GM23338 (cell line): ENCODE results near the gene OSBPL7.

Experiments
- EZH2 ChIP-seq: fragments of 200-600 bp; sonication (generic); IDR thresholded peaks from one replicate; pipeline ENCODE4 v1.8.0; 2017; ENCODE audit warnings: antibody characterized with exemption, mild to moderate bottlenecking, low read depth; ENCODE audit not compliant: unreplicated experiment
- EZH2phosphoT487 ChIP-seq: fragments of 200-600 bp; sonication (generic); IDR thresholded peaks from one replicate; pipeline ENCODE4 v1.8.1; 2018; ENCODE audit warnings: antibody characterized with exemption; ENCODE audit not compliant: unreplicated experiment
- POLR2AphosphoS5 ChIP-seq: IDR thresholded peaks from 2 replicates; pipeline ENCODE4 v1.6.1; 2016; ENCODE audit warnings: antibody characterized with exemption, low read depth
- STAT1 ChIP-seq: IDR thresholded peaks from one replicate; pipeline ENCODE4 v1.6.1; 2016; ENCODE audit warnings: antibody characterized with exemption; ENCODE audit not compliant: unreplicated experiment
- ZNF331 ChIP-seq: fragments of 250-450 bp; sonication (Bioruptor Pico); IDR thresholded peaks from 2 replicates; pipeline ENCODE4 v1.5.0; 2020; ENCODE audit warnings: low read depth, mild to moderate bottlenecking, moderate library complexity
- TF ChIP-seq, protein P1 (sequence below), 2 experiments: fragments of 200-600 bp in 1 of 2; sonication (generic) in 1 of 2; conservative IDR thresholded peaks; 2 replicates each; pipeline versions ENCODE4 v1.5.1 to v1.6.1; 2016 to 2017; ENCODE audit warnings: antibody characterized with exemption in 2 of 2, low read depth in 2 of 2, mild to moderate bottlenecking in 2 of 2, moderate library complexity in 1 of 2

DNA sequence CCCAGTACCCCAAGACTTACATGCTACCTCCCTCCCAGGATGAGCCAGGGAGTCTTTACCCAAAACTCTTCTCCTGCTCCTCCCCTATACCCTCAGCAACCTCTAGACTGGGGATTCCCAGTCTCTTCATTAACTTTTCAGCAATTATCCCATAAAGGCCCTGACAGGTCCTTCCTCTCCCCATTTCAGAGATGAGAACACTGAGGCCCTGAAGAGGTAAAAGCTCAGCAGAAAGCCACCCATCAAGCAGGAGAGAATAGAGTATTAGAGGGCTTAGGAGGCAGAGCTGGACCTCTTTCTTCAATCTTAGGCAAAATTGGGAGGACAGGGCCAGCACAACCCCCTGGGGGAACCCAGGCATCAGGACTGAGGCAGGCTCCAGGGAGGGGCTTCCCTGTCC is 35.2 kb upstream of the OSBPL7 start:
- TF ChIP-seq, protein P1, sequence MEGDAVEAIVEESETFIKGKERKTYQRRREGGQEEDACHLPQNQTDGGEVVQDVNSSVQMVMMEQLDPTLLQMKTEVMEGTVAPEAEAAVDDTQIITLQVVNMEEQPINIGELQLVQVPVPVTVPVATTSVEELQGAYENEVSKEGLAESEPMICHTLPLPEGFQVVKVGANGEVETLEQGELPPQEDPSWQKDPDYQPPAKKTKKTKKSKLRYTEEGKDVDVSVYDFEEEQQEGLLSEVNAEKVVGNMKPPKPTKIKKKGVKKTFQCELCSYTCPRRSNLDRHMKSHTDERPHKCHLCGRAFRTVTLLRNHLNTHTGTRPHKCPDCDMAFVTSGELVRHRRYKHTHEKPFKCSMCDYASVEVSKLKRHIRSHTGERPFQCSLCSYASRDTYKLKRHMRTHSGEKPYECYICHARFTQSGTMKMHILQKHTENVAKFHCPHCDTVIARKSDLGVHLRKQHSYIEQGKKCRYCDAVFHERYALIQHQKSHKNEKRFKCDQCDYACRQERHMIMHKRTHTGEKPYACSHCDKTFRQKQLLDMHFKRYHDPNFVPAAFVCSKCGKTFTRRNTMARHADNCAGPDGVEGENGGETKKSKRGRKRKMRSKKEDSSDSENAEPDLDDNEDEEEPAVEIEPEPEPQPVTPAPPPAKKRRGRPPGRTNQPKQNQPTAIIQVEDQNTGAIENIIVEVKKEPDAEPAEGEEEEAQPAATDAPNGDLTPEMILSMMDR (conservative IDR thresholded peaks at IDR 0.05; ENCODE audit: low read depth in 2 of 2) = no peak
- TF ChIP-seq POLR2AphosphoS5 (no peak), ZNF331 (CRISPR knock-in tag) (no peak), EZH2 (no peak), EZH2phosphoT487 (no peak), STAT1 (no peak)
